Osteocyte (in vitro differentiated cells): ENCODE results near the gene MCRIP1. TPM values are rescaled to one million over a fixed set of nuclear protein-coding genes. Genes with fewer than 3 reads are reported as not detected.

Experiments
- DNase-seq: peaks from one replicate; pipeline ENCODE4 v3.0.0; 2021; ENCODE audit warnings: mixed read lengths; ENCODE audit not compliant: unreplicated experiment; ENCODE audit errors: extremely low spot score
- H3K27ac Mint-ChIP-seq: one replicate; pipeline ENCODE4 v1.8.0; 2021; ENCODE audit warnings: mild to moderate bottlenecking, mixed read lengths; ENCODE audit not compliant: unreplicated experiment
- H3K27me3 Mint-ChIP-seq: one replicate; pipeline ENCODE4 v1.8.0; 2021; ENCODE audit warnings: mixed read lengths; ENCODE audit not compliant: unreplicated experiment
- H3K36me3 Mint-ChIP-seq: one replicate; pipeline ENCODE4 v1.8.0; 2021; ENCODE audit warnings: mixed read lengths; ENCODE audit not compliant: unreplicated experiment
- H3K4me1 Mint-ChIP-seq: one replicate; pipeline ENCODE4 v1.8.0; 2021; ENCODE audit warnings: mixed read lengths; ENCODE audit not compliant: unreplicated experiment
- H3K4me3 Mint-ChIP-seq: one replicate; pipeline ENCODE4 v1.8.0; 2021; ENCODE audit warnings: mild to moderate bottlenecking, moderate library complexity, mixed read lengths; ENCODE audit not compliant: unreplicated experiment
- H3K9me3 Mint-ChIP-seq: one replicate; pipeline ENCODE4 v1.8.0; 2021; ENCODE audit warnings: mixed read lengths; ENCODE audit not compliant: unreplicated experiment
- CTCF ChIP-seq: fragments of 200-600 bp; sonication (generic); IDR thresholded peaks from 2 replicates; pipeline ENCODE4 v1.5.0; 2021; ENCODE audit warnings: antibody characterized with exemption, mild to moderate bottlenecking, moderate library complexity
- total RNA-seq: library from RNA; stranded (reverse); gene quantifications from 2 replicates; pipeline ENCODE4 v1.2.1, GENCODE V29; 2021

The MCRIP1 gene
- total RNA-seq, 1 donor from 2014 or later: 176 TPM

- H3K27ac Mint-ChIP-seq: no peak overlapping the region
- no peak overlapping the region for H3K4me3 Mint-ChIP-seq
Measured at GRCh38 chr17:81814748-81815645, 18.1 kb downstream of the MCRIP1 start.

DNA sequence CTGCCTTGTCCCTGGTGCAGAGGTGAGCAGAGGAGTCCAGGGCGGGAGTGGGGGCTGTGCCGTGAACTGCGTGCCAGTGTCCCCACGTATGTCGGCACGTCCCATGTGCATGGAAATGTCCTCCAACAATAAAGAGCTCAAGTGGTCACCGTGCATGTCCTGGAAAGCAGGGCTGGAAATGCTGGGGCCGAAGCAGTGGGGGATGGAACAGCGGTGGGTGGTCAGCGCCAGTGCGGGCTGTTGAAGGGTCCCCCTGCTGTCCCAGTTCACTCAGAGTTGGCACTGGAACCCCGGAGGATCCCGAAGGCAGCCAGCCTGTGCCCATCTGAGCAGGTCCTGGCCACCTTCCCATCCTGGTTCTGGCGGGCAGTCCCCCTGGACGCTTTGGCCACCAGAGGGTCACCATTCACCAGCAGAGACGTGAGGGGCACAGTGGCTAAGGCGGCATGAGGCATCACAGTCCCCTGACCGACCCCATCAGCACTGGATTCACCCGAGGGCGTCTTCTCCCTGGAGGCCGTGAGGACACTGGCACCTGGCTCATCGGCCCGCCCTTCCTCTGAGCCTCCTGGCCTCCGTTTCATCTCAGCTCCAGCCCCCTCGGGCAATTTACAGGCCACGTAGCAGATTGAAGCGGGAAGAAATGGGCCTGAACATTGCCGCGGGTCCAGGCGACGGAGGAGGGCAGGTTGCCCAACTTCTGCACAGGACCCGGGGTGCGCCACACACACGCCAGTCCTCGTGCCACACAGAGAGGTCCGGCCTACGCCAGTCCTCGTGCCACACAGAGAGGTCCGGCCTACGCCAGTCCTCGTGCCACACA is 19.0 kb downstream of the MCRIP1 start:
- TF ChIP-seq CTCF: no peak
- no peak overlapping the region for H3K27ac Mint-ChIP-seq
- no peak overlapping the region for H3K4me3 Mint-ChIP-seq
- H3K4me1 Mint-ChIP-seq: no peaks in the 10 kb centered on the region
- no peak for DNase-seq
- no peaks in the 10 kb centered on the region for H3K9me3 Mint-ChIP-seq
- H3K27me3 Mint-ChIP-seq: peaks cover 4% of the 10 kb centered on the region
- no peaks in the 10 kb centered on the region for H3K36me3 Mint-ChIP-seq

More at GRCh38 chr17:81814748-81815645, 18.1 kb downstream of the MCRIP1 start:
- Mint-ChIP-seq H3K27me3 (peaks cover 2% of the 10 kb centered on the region), H3K36me3 (no peaks in the 10 kb centered on the region), H3K9me3 (no peaks in the 10 kb centered on the region), H3K4me1 (no peaks in the 10 kb centered on the region)
- DNase-seq: no peak
- no peak for TF ChIP-seq CTCF

DNA sequence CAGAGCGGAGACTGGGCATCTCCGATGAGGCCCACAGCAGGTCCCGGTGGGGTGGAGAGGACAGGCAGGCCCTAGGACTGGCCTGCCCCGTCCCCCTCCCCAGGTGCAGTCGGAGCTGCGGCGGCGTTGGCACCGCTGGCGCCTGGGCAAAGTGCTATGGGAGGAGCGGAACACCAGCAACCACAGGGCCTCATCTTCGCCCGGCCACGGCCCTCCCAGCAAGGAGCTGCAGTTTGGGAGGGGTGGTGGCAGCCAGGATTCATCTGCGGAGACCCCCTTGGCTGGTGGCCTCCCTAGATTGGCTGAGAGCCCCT is 19.8 kb downstream of the MCRIP1 start:
- no peak for DNase-seq
- no peaks in the 10 kb centered on the region for H3K4me1 Mint-ChIP-seq
- no peak overlapping the region for H3K27ac Mint-ChIP-seq
- H3K9me3 Mint-ChIP-seq: no peaks in the 10 kb centered on the region
- H3K36me3 Mint-ChIP-seq: no peaks in the 10 kb centered on the region
- no peak for TF ChIP-seq CTCF
- H3K4me3 Mint-ChIP-seq: no peak overlapping the region
- H3K27me3 Mint-ChIP-seq: peaks cover 6% of the 10 kb centered on the region

- H3K27me3 Mint-ChIP-seq: peaks cover 6% of the 10 kb centered on the region
Measured at GRCh38 chr17:81812571-81813370, 20.3 kb downstream of the MCRIP1 start.

More at GRCh38 chr17:81812571-81813370, 20.3 kb downstream of the MCRIP1 start:
- no peaks in the 10 kb centered on the region for H3K36me3 Mint-ChIP-seq
- H3K9me3 Mint-ChIP-seq: no peaks in the 10 kb centered on the region
- no peaks in the 10 kb centered on the region for H3K4me1 Mint-ChIP-seq
- H3K27ac Mint-ChIP-seq: no peak overlapping the region
- no peak for DNase-seq
- H3K4me3 Mint-ChIP-seq: no peak overlapping the region
- no peak for TF ChIP-seq CTCF
